AG10803 (cell line): ENCODE measurements around the gene MYMK.
"Not testable (repeated sequence)": the region's sequence is repeated elsewhere in the genome, so short reads cannot be mapped to it uniquely, and the experiment has no call there.

Experiments
- DNase-seq: peaks from one replicate; pipeline ENCODE4 v3.0.0; 2010; ENCODE audit warnings: low read depth
- H3K4me3 ChIP-seq: 2 replicates; pipeline ENCODE4 v1.5.1; 2011; ENCODE audit warnings: mild to moderate bottlenecking, low read length, control low read depth
- TF ChIP-seq, protein P1 (sequence below): conservative IDR thresholded peaks from 2 replicates; pipeline ENCODE4 v1.5.1; 2011; ENCODE audit warnings: mild to moderate bottlenecking, low read length, control low read depth, inconsistent platforms

The MYMK gene

GRCh38 chr9:133569891-133570690, 45.3 kb upstream of the MYMK start:
- H3K4me3 ChIP-seq, result no peak overlapping the region
- TF ChIP-seq, protein P1, sequence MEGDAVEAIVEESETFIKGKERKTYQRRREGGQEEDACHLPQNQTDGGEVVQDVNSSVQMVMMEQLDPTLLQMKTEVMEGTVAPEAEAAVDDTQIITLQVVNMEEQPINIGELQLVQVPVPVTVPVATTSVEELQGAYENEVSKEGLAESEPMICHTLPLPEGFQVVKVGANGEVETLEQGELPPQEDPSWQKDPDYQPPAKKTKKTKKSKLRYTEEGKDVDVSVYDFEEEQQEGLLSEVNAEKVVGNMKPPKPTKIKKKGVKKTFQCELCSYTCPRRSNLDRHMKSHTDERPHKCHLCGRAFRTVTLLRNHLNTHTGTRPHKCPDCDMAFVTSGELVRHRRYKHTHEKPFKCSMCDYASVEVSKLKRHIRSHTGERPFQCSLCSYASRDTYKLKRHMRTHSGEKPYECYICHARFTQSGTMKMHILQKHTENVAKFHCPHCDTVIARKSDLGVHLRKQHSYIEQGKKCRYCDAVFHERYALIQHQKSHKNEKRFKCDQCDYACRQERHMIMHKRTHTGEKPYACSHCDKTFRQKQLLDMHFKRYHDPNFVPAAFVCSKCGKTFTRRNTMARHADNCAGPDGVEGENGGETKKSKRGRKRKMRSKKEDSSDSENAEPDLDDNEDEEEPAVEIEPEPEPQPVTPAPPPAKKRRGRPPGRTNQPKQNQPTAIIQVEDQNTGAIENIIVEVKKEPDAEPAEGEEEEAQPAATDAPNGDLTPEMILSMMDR, result no peak
- no peak for DNase-seq

- DNase-seq, result no peak
- H3K4me3 ChIP-seq, result no peak overlapping the region
- TF ChIP-seq, protein P1, result no peak
These were observed 44.5 kb upstream of the MYMK start for GRCh38 chr9:133569121-133569785.

DNA sequence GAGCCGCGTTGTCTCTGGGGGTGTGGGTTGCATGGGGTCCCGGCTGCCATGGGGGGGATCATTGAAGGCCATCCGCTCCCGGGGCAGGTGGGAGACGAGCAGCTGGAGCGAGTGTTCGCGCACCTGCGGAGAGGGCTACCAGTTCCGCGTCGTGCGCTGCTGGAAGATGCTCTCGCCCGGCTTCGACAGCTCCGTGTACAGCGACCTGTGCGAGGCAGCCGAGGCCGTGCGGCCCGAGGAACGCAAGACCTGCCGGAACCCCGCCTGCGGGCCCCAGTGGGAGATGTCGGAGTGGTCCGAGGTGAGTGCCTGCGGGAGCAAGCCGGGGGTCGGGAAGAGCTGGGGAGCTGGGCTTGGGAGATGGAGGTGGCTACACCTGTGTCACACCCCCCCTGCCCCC, 43.4 kb upstream of the MYMK start:
- TF ChIP-seq, protein P1, result no peak
- DNase-seq, result no peak
- no peak overlapping the region for H3K4me3 ChIP-seq

DNA sequence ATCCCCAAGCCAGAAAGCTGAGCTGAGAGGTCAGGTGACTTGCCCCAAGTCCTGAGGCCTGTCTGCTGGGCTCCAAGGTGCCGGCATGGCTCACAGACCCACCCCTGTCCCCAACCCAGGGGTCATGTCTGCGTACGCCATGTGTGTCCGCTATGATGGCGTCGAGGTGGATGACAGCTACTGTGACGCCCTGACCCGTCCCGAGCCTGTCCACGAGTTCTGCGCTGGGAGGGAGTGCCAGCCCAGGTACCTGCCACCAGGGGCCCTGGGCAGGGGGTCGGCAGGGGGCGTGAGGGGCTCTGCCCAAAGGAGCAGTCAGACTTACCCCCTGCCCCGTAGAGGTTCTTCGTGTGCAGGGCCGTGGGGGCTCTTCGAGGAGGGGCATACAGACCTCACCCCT, 42.1 kb upstream of the MYMK start:
- DNase-seq, result no peak
- TF ChIP-seq, protein P1, result no peak

GRCh38 chr9:133566382-133566781, 41.6 kb upstream of the MYMK start:
- TF ChIP-seq, protein P1, result no peak
- no peak for DNase-seq
- H3K4me3 ChIP-seq, result no peak overlapping the region

More for the DNA sequence above, 42.1 kb upstream of the MYMK start:
- H3K4me3 ChIP-seq, result no peak overlapping the region

DNA sequence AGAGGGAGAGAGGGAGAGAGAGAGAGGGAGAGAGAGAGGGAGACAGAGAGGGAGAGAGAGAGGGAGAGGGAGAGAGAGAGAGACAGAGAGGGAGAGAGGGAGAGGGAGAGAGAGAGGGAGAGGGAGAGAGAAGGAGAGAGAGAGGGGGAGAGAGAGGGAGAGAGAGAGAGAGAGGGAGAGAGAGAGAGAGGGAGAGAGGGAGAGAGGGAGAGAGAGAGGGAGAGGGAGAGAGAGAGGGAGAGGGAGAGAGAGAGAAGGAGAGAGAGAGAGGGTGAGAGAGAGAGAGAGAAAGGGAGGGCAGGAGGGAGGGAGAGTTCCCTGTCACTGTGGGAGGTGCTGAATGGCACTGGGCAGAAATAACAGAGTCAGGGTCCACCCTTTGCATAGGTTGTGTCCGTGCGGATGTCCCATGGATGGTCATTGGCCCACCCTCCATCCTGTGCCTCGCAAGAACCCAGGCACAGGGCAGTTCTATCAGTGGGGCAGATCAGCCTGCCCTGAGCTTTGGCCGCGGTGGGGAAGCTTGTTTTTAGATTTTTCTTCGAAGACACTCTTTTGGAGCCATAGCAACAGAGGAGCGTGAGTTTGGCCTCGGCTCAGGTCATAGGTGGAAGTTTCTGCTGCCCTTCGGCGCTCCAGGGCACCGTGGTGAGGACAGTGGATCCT, 39.8 kb upstream of the MYMK start:
- TF ChIP-seq, protein P1, result no peak
- DNase-seq, result no peak
- no peak overlapping the region for H3K4me3 ChIP-seq

DNA sequence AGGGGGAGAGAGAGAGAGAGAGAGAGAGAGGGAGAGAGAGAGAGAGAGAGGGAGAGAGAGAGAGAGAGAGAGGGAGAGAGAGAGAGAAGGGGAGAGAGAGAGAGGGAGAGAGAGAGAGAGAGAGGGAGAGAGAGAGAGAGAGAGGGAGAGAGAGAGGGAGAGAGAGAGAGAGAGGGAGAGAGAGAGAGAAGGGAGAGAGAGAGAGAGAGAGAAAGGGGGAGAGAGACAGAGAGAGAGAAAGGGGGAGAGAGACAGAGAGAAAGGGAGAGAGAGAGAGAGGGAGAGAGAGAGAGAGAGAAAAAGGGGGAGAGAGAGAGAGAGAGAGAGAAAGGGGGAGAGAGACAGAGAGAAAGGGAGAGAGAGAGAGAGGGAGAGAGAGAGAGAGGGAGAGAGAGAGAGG, 39.1 kb upstream of the MYMK start:
- H3K4me3 ChIP-seq, DNase-seq: not testable (repeated sequence)
